Ureter (tissue), 1 donor: ENCODE results near the gene NAA15. TPM values are rescaled to one million over a fixed set of nuclear protein-coding genes. Genes with fewer than 3 reads are reported as not detected.
"Not testable (repeated sequence)": the region's sequence is repeated elsewhere in the genome, so short reads cannot be mapped to it uniquely, and the experiment has no call there.

Experiments used
- DNase-seq: peaks from one replicate; pipeline ENCODE4 v3.0.0-alpha.2; 2020; ENCODE audit warnings: low spot score
- total RNA-seq: library from RNA; stranded (reverse); gene quantifications from one replicate; pipeline ENCODE4 v1.2.4, GENCODE V29; 2023
- donor health status: DM: yes; HTN: yes; CAD: no.

Gene NAA15
- total RNA-seq, 1 donor from 2014 or later = 59.0 TPM

- no peak for DNase-seq
Observed at GRCh38 chr4:139297001-139297410, 4.3 kb upstream of the NAA15 start.

- DNase-seq = no peak
Observed at GRCh38 chr4:139299536-139299935, 1.8 kb upstream of the NAA15 start.

- no peak for DNase-seq
Observed at GRCh38 chr4:139300431-139301112, 733 bp upstream of the NAA15 start.

- DNase-seq = peak; percentile 53
Observed at GRCh38 chr4:139301821-139302611, 711 bp downstream of the NAA15 start, which contains the start of gene NDUFC1. NDUFC1 (minus strand) TSS chr4:139302477; CDS start chr4:139295798, 6,679 bp downstream.

- no peak for DNase-seq
Observed at GRCh38 chr4:139304920-139305319, 3.6 kb downstream of the NAA15 start.

GRCh38 chr4:139311909-139312308 lies 10.6 kb downstream of the NAA15 start:
- DNase-seq = no peak

- no peak for DNase-seq
Observed at GRCh38 chr4:139312552-139313332, 11.4 kb downstream of the NAA15 start.

- not testable (repeated sequence) for DNase-seq
Observed at GRCh38 chr4:139313414-139313813, 12.1 kb downstream of the NAA15 start.

GRCh38 chr4:139314047-139314800 lies 12.9 kb downstream of the NAA15 start:
- DNase-seq = no peak

GRCh38 chr4:139315221-139315675 lies 13.9 kb downstream of the NAA15 start:
- DNase-seq = no peak

- DNase-seq = no peak
Observed at GRCh38 chr4:139316733-139317132, 15.4 kb downstream of the NAA15 start.

GRCh38 chr4:139317635-139318034 lies 16.3 kb downstream of the NAA15 start:
- no peak for DNase-seq

GRCh38 chr4:139319571-139319970 lies 18.3 kb downstream of the NAA15 start:
- DNase-seq = no peak

GRCh38 chr4:139322070-139322469 lies 20.8 kb downstream of the NAA15 start:
- DNase-seq = not testable (repeated sequence)

GRCh38 chr4:139322541-139322940 lies 21.2 kb downstream of the NAA15 start:
- DNase-seq = not testable (repeated sequence)

- DNase-seq = no peak
Observed at GRCh38 chr4:139324620-139325019, 23.3 kb downstream of the NAA15 start.

- no peak for DNase-seq
Observed at GRCh38 chr4:139329665-139330200, 28.4 kb downstream of the NAA15 start.

GRCh38 chr4:139330283-139330682 lies 29.0 kb downstream of the NAA15 start:
- DNase-seq = no peak

GRCh38 chr4:139331185-139331584 lies 29.9 kb downstream of the NAA15 start:
- no peak for DNase-seq

GRCh38 chr4:139333046-139333445 lies 31.7 kb downstream of the NAA15 start:
- DNase-seq = no peak

- DNase-seq = no peak
Observed at GRCh38 chr4:139337612-139338011, 36.3 kb downstream of the NAA15 start.
